HL-60 (cell line): ENCODE data around the gene ZNF236.

Experiments
- DNase-seq, 2 experiments: peaks; one replicate each; pipeline ENCODE4 v3.0.0-alpha.2; 2010 to 2020; ENCODE audit warnings: low read depth in 1 of 2, low spot score in 1 of 2
- H3K27ac ChIP-seq: fragments of 250-450 bp; sonication (Bioruptor Pico); replicated peaks from 2 replicates; pipeline ENCODE4 v1.5.1; 2020; ENCODE audit warnings: mild to moderate bottlenecking, moderate library complexity
- H3K27me3 ChIP-seq: fragments of 250-450 bp; sonication (Bioruptor Pico); 2 replicates; pipeline ENCODE4 v1.5.1; 2021; ENCODE audit warnings: mild to moderate bottlenecking, moderate library complexity; ENCODE audit not compliant: insufficient read depth, poor library complexity, severe bottlenecking
- H3K4me3 ChIP-seq: replicated peaks from 2 replicates; pipeline ENCODE4 v1.5.1; 2011; ENCODE audit warnings: mild to moderate bottlenecking, control low read depth, low read length; ENCODE audit not compliant: insufficient read depth
- CTCF ChIP-seq: IDR thresholded peaks from one replicate; pipeline ENCODE4 v1.5.1; 2011; ENCODE audit warnings: low read length, control low read depth, inconsistent platforms; ENCODE audit not compliant: insufficient read depth
- GABPA ChIP-seq: IDR thresholded peaks from 2 replicates; pipeline ENCODE4 v1.6.1; 2012; ENCODE audit warnings: low read depth
- POLR2AphosphoS5 ChIP-seq: IDR thresholded peaks from 2 replicates; pipeline ENCODE4 v1.6.1; 2012; ENCODE audit warnings: low read depth
- REST ChIP-seq: IDR thresholded peaks from 2 replicates; pipeline ENCODE4 v1.6.1; 2012; ENCODE audit warnings: low read depth; ENCODE audit not compliant: insufficient replicate concordance
- SPI1 ChIP-seq: IDR thresholded peaks from 2 replicates; pipeline ENCODE4 v1.6.1; 2012; ENCODE audit warnings: low read depth, mild to moderate bottlenecking, borderline replicate concordance

ZNF236 gene

GRCh38 chr18:77013811-77014521, 191.6 kb downstream of the ZNF236 start:
- H3K27ac ChIP-seq = peak overlapping the region; percentile 67
- TF ChIP-seq SPI1 (peak; percentile 26; the same call in 1 of the 2 replicates), GABPA (no peak), CTCF (no peak), POLR2AphosphoS5 (peak; percentile 57; the same call in 1 of the 2 replicates)
- DNase-seq = peak; percentile 85 to 96
- H3K27me3 ChIP-seq = no peaks in the 10 kb centered on the region
- no peak overlapping the region for H3K4me3 ChIP-seq

- TF ChIP-seq SPI1 (no peak), REST (no peak), CTCF (no peak), GABPA (no peak), POLR2AphosphoS5 (no peak)
- Histone ChIP-seq H3K27me3 (no peaks in the 10 kb centered on the region), H3K4me3 (no peak overlapping the region), H3K27ac (peak overlapping the region; percentile 67)
- no peak for DNase-seq
These were observed 192.2 kb downstream of the ZNF236 start for GRCh38 chr18:77014538-77014937.

GRCh38 chr18:77015169-77015568, 192.8 kb downstream of the ZNF236 start:
- DNase-seq = peak; percentile 92 to 96
- no peak overlapping the region for H3K4me3 ChIP-seq
- H3K27ac ChIP-seq = peak overlapping the region; percentile 67
- no peaks in the 10 kb centered on the region for H3K27me3 ChIP-seq
- TF ChIP-seq POLR2AphosphoS5 (peak; percentile 70), REST (no peak)

GRCh38 chr18:77015771-77016710, 193.7 kb downstream of the ZNF236 start:
- Histone ChIP-seq H3K27ac (peak overlapping the region; percentile 59), H3K4me3 (no peak overlapping the region), H3K27me3 (no peaks in the 10 kb centered on the region)
- TF ChIP-seq POLR2AphosphoS5 (0 out of 2 replicates have a peak, but pooled peaks have one; percentile 16), REST (no peak), GABPA (no peak), SPI1 (no peak), CTCF (no peak)
- no peak for DNase-seq
